Central memory CD8-positive, alpha-beta T cell (primary cell): ENCODE data around the gene COX5B.

Source experiments
- ATAC-seq: fragments of 150-1000 bp; cut with Tn5 transposase; replicated peaks from 2 replicates; pipeline ENCODE4 v1.10.0; 2022; ENCODE audit warnings: mild to moderate bottlenecking, moderate FRiP score, moderate number of reproducible peaks; ENCODE audit not compliant: poor library complexity, severe bottlenecking; ENCODE audit errors: extremely low read depth
- DNase-seq, 2 donors: peaks; one replicate each; pipeline ENCODE4 v3.0.0; 2021; ENCODE audit warnings: low spot score in 2 of 2
- H3K27ac Mint-ChIP-seq: one replicate; pipeline ENCODE4 v1.8.0; 2022; ENCODE audit warnings: low read depth, mild to moderate bottlenecking, moderate library complexity, mixed read lengths
- H3K27me3 Mint-ChIP-seq: one replicate; pipeline ENCODE4 v1.8.0; 2022; ENCODE audit warnings: mixed read lengths
- H3K36me3 Mint-ChIP-seq: one replicate; pipeline ENCODE4 v1.8.0; 2022; ENCODE audit warnings: mild to moderate bottlenecking, moderate library complexity, mixed read lengths; ENCODE audit not compliant: insufficient read depth
- H3K4me1 Mint-ChIP-seq: one replicate; pipeline ENCODE4 v1.8.0; 2022; ENCODE audit warnings: mixed read lengths
- H3K4me3 Mint-ChIP-seq: one replicate; pipeline ENCODE4 v1.8.0; 2022; ENCODE audit warnings: mild to moderate bottlenecking, moderate library complexity, mixed read lengths
- H3K9me3 Mint-ChIP-seq: one replicate; pipeline ENCODE4 v1.8.0; 2022; ENCODE audit warnings: mixed read lengths

The COX5B gene

GRCh38 chr2:97657986-97658690 is 12.3 kb downstream of the COX5B start:
- ATAC-seq (no peak), DNase-seq (no peak)
- Mint-ChIP-seq H3K27me3 (no peaks in the 10 kb centered on the region), H3K4me3 (no peak overlapping the region), H3K36me3 (peaks cover 12% of the 10 kb centered on the region), H3K9me3 (no peaks in the 10 kb centered on the region), H3K27ac (no peak overlapping the region), H3K4me1 (peaks cover 45% of the 10 kb centered on the region)

GRCh38 chr2:97658691-97659157 is 12.9 kb downstream of the COX5B start:
- Mint-ChIP-seq H3K36me3 (peaks cover 12% of the 10 kb centered on the region), H3K27ac (no peak overlapping the region), H3K27me3 (no peaks in the 10 kb centered on the region), H3K4me1 (peaks cover 47% of the 10 kb centered on the region), H3K4me3 (no peak overlapping the region), H3K9me3 (no peaks in the 10 kb centered on the region)
- ATAC-seq (no peak), DNase-seq (no peak)

- no peak overlapping the region for H3K4me3 Mint-ChIP-seq
- no peaks in the 10 kb centered on the region for H3K9me3 Mint-ChIP-seq
- ATAC-seq (no peak), DNase-seq (no peak)
- H3K27me3 Mint-ChIP-seq, result no peaks in the 10 kb centered on the region
- H3K27ac Mint-ChIP-seq, result no peak overlapping the region
- peaks cover 16% of the 10 kb centered on the region for H3K36me3 Mint-ChIP-seq
- peaks cover 41% of the 10 kb centered on the region for H3K4me1 Mint-ChIP-seq
Measured at GRCh38 chr2:97659256-97660043, 13.6 kb downstream of the COX5B start.

- H3K4me3 Mint-ChIP-seq, result no peak overlapping the region
- H3K4me1 Mint-ChIP-seq, result peaks cover 33% of the 10 kb centered on the region
- peaks cover 15% of the 10 kb centered on the region for H3K36me3 Mint-ChIP-seq
- H3K27me3 Mint-ChIP-seq, result no peaks in the 10 kb centered on the region
- H3K9me3 Mint-ChIP-seq, result no peaks in the 10 kb centered on the region
- no peak for DNase-seq
- H3K27ac Mint-ChIP-seq, result no peak overlapping the region
- no peak for ATAC-seq
Measured at GRCh38 chr2:97660044-97660774, 14.3 kb downstream of the COX5B start.

- no peaks in the 10 kb centered on the region for H3K27me3 Mint-ChIP-seq
- H3K36me3 Mint-ChIP-seq, result peaks cover 13% of the 10 kb centered on the region
- no peaks in the 10 kb centered on the region for H3K9me3 Mint-ChIP-seq
- H3K4me3 Mint-ChIP-seq, result no peak overlapping the region
- DNase-seq (no peak), ATAC-seq (no peak)
- H3K4me1 Mint-ChIP-seq, result peaks cover 28% of the 10 kb centered on the region
- no peak overlapping the region for H3K27ac Mint-ChIP-seq
Measured at GRCh38 chr2:97660775-97661389, 15.0 kb downstream of the COX5B start.

- H3K36me3 Mint-ChIP-seq, result peaks cover 13% of the 10 kb centered on the region
- no peaks in the 10 kb centered on the region for H3K9me3 Mint-ChIP-seq
- no peaks in the 10 kb centered on the region for H3K27me3 Mint-ChIP-seq
- peaks cover 28% of the 10 kb centered on the region for H3K4me1 Mint-ChIP-seq
- no peak for DNase-seq
- peak overlapping the region; percentile 87 for H3K4me3 Mint-ChIP-seq
- peak overlapping the region; percentile 41 for H3K27ac Mint-ChIP-seq
- no peak for ATAC-seq
Measured at GRCh38 chr2:97661927-97662326, 16.1 kb downstream of the COX5B start.

GRCh38 chr2:97662386-97662894 is 16.6 kb downstream of the COX5B start:
- Mint-ChIP-seq H3K36me3 (peaks cover 13% of the 10 kb centered on the region), H3K27ac (peak overlapping the region; percentile 97), H3K4me3 (peak overlapping the region; percentile 87), H3K4me1 (peaks cover 28% of the 10 kb centered on the region), H3K27me3 (no peaks in the 10 kb centered on the region), H3K9me3 (no peaks in the 10 kb centered on the region)
- ATAC-seq, result no peak
- peak in 1 of 2 donors; percentile 27 for DNase-seq

GRCh38 chr2:97662895-97663625 is 17.2 kb downstream of the COX5B start:
- DNase-seq, result peak; percentile 33 to 35
- peaks cover 11% of the 10 kb centered on the region for H3K36me3 Mint-ChIP-seq
- H3K4me1 Mint-ChIP-seq, result peaks cover 28% of the 10 kb centered on the region
- no peaks in the 10 kb centered on the region for H3K27me3 Mint-ChIP-seq
- H3K9me3 Mint-ChIP-seq, result no peaks in the 10 kb centered on the region
- H3K4me3 Mint-ChIP-seq, result peak overlapping the region; percentile 87
- ATAC-seq, result peak; percentile 30
- peak overlapping the region; percentile 97 for H3K27ac Mint-ChIP-seq

GRCh38 chr2:97663626-97663961 is 17.7 kb downstream of the COX5B start:
- no peak for ATAC-seq
- Mint-ChIP-seq H3K4me1 (peaks cover 28% of the 10 kb centered on the region), H3K27me3 (no peaks in the 10 kb centered on the region), H3K9me3 (no peaks in the 10 kb centered on the region), H3K4me3 (peak overlapping the region; percentile 87), H3K36me3 (peaks cover 9% of the 10 kb centered on the region), H3K27ac (peak overlapping the region; percentile 97)
- no peak for DNase-seq

GRCh38 chr2:97663962-97664635 is 18.2 kb downstream of the COX5B start, which contains the start of gene ACTR1B:
Gene ACTR1B, minus strand, starts transcription at chr2:97664044. Its CDS starts 154 bp downstream, at chr2:97663890.
- peak; percentile 91 to 97 for DNase-seq
- H3K27me3 Mint-ChIP-seq, result no peaks in the 10 kb centered on the region
- H3K36me3 Mint-ChIP-seq, result peaks cover 9% of the 10 kb centered on the region
- H3K9me3 Mint-ChIP-seq, result no peaks in the 10 kb centered on the region
- H3K4me1 Mint-ChIP-seq, result peaks cover 28% of the 10 kb centered on the region
- H3K4me3 Mint-ChIP-seq, result peak within 1 kb of the TSS; percentile 87
- ATAC-seq, result peak; percentile 87
- peak within 1 kb of the TSS; percentile 97 for H3K27ac Mint-ChIP-seq

GRCh38 chr2:97664636-97664970 is 18.7 kb downstream of the COX5B start:
- DNase-seq (no peak), ATAC-seq (no peak)
- peaks cover 28% of the 10 kb centered on the region for H3K4me1 Mint-ChIP-seq
- H3K4me3 Mint-ChIP-seq, result peak overlapping the region; percentile 87
- no peaks in the 10 kb centered on the region for H3K9me3 Mint-ChIP-seq
- H3K27me3 Mint-ChIP-seq, result no peaks in the 10 kb centered on the region
- H3K27ac Mint-ChIP-seq, result peak overlapping the region; percentile 97
- peaks cover 9% of the 10 kb centered on the region for H3K36me3 Mint-ChIP-seq
